ENCODE measurements around the gene CLDN11. TPM values are rescaled to one million over a fixed set of nuclear protein-coding genes. Genes with fewer than 3 reads are reported as not detected.

CLDN11 gene
- polyA plus RNA-seq, 1 of the 3 experiments (the other 2 are of a cell fraction) = 2.2 TPM

- TF ChIP-seq USF2 (IDR thresholded peaks at IDR 0.05; ENCODE audit: borderline replicate concordance, low read depth, low read length) = no peak
- TF ChIP-seq FOXM1 (IDR thresholded peaks at IDR 0.05; ENCODE audit: low read depth) = no peak
- TF ChIP-seq FOXJ3 (CRISPR knock-in tag; IDR thresholded peaks at IDR 0.05) = no peak
- TF ChIP-seq ZBTB33 (IDR thresholded peaks at IDR 0.05; ENCODE audit: borderline replicate concordance, low read depth) = no peak
- no peak for TF ChIP-seq USF1 (IDR thresholded peaks at IDR 0.05; ENCODE audit: borderline replicate concordance, low read depth)
Measured at GRCh38 chr3:170405101-170405500, 13.6 kb upstream of the CLDN11 start (continued).

- Histone ChIP-seq H3K9me2 (no peaks in the 10 kb centered on the region), H3K9ac (no peak overlapping the region), H2AFZ (ENCODE audit: low read depth) (no peak overlapping the region), H3K27me3 (ENCODE audit: insufficient read depth) (no peaks in the 10 kb centered on the region), H3K79me2 (ENCODE audit: insufficient read depth) (no peaks in the 10 kb centered on the region), H3K4me3 (ENCODE audit: low read depth in 2 of 2, low read length in 1 of 2) (no peak overlapping the region), H3K9me3 (no peaks in the 10 kb centered on the region), H3K4me1 (ENCODE audit: control insufficient read depth in 1 of 2, insufficient read depth in 2 of 2, low read depth in 1 of 2, low read length in 1 of 2) (no peaks in the 10 kb centered on the region), H4K20me1 (ENCODE audit: insufficient read depth) (no peaks in the 10 kb centered on the region), H3K36me3 (replicated peaks in 1 of 2; ENCODE audit: control insufficient read depth in 1 of 2, insufficient read depth in 2 of 2, low read length in 1 of 2) (no peaks in the 10 kb centered on the region), H3F3A (replicated peaks; ENCODE audit: insufficient read depth) (peaks cover 4% of the 10 kb centered on the region), H3K27ac (ENCODE audit: low read depth in 2 of 2, low read length in 1 of 2) (no peak overlapping the region), H3K4me2 (no peak overlapping the region)
- WGBS (ENCODE audit: low lambda C conversion rate) = 63% methylated on average over 4 of the region's 4 CpGs
- TF ChIP-seq USF2 (IDR thresholded peaks at IDR 0.05; ENCODE audit: borderline replicate concordance, low read depth, low read length) = no peak
- TF ChIP-seq GABPA (IDR thresholded peaks at IDR 0.05; ENCODE audit: low read depth) = no peak
- no peak for TF ChIP-seq RXRA (IDR thresholded peaks at IDR 0.05; ENCODE audit: borderline replicate concordance, low read depth)
- TF ChIP-seq FOXM1 (IDR thresholded peaks at IDR 0.05; ENCODE audit: low read depth) = no peak
- TF ChIP-seq CTCF (IDR thresholded peaks at IDR 0.05) = peak; percentile 69
- TF ChIP-seq EZH2phosphoT487 (IDR thresholded peaks at IDR 0.05; ENCODE audit: borderline replicate concordance, low read depth) = no peak
- TF ChIP-seq SIN3A (IDR thresholded peaks at IDR 0.05; ENCODE audit: borderline replicate concordance, low read depth, low read length) = no peak
- no peak for TF ChIP-seq FOXJ3 (CRISPR knock-in tag; IDR thresholded peaks at IDR 0.05)
- TF ChIP-seq SMC3 (IDR thresholded peaks at IDR 0.05; ENCODE audit: low read depth, low read length) = peak; percentile 61
- 0 out of 2 replicates have a peak, but pooled peaks have one; percentile 6 for TF ChIP-seq NRF1 (IDR thresholded peaks at IDR 0.05; ENCODE audit: low read depth, low read length)
- TF ChIP-seq RAD21 (IDR thresholded peaks at IDR 0.05; ENCODE audit: low read length) = peak; percentile 74
- POLR2A ChIA-PET = no interaction called here
- no peak for DNase-seq
- CTCF ChIA-PET = interaction anchor here (0.6 to 10.5 kb wide), 22 partner anchors 11 to 438 kb away, joined by 3 to 316 read pairs (median 4); partner anchors contain the start of gene SLC7A14
Measured at GRCh38 chr3:170410428-170411029, 8.1 kb upstream of the CLDN11 start.

Measured in SK-N-SH (cell line).